Colonic mucosa (tissue), 4 donors: ENCODE results near the gene ARHGAP25. TPM values are rescaled to one million over a fixed set of nuclear protein-coding genes. Genes with fewer than 3 reads are reported as not detected.
A peak's percentile ranks its signal among the peaks of the same experiment; 100 is the strongest.

Source experiments
- DNase-seq: peaks from one replicate; pipeline ENCODE4 v3.0.0-alpha.2; 2020
- H3K27ac ChIP-seq: fragments of 200-600 bp; one replicate; pipeline ENCODE4 v1.8.0; 2021
- H3K27me3 ChIP-seq: fragments of 200-600 bp; one replicate; pipeline ENCODE4 v1.8.0; 2021
- H3K36me3 ChIP-seq: fragments of 200-600 bp; one replicate; pipeline ENCODE4 v1.8.0; 2021
- H3K4me1 ChIP-seq: fragments of 200-600 bp; one replicate; pipeline ENCODE4 v1.8.0; 2021; ENCODE audit warnings: mild to moderate bottlenecking
- H3K4me3 ChIP-seq: fragments of 200-600 bp; one replicate; pipeline ENCODE4 v1.8.0; 2021
- H3K9ac ChIP-seq, 2 donors: one replicate each; pipeline ENCODE4 v1.7.0; 2013; ENCODE audit warnings: control low read depth in 2 of 2, low read depth in 2 of 2, low read length in 2 of 2
- H3K9me3 ChIP-seq: fragments of 200-600 bp; one replicate; pipeline ENCODE4 v1.8.0; 2021
- intact Hi-C: fragments of 100-400 bp; cut with DNase I; formaldehyde crosslinking; loops from one replicate; pipeline ENCODE4 v1.14.1; 2022
- total RNA-seq, 2 donors: library from RNA; stranded (reverse); fragmentation: NEBNext Ultra II Directional in 1 of 2; extraction: Animal tissue kit (Norgen Biotek cat#: 25700) in 1 of 2; gene quantifications; one replicate each; pipeline ENCODE4 v1.2.1, GENCODE V29; 2021
- TF ChIP-seq, protein P1 (sequence below): fragments of 200-600 bp; IDR thresholded peaks from one replicate; pipeline ENCODE4 v1.8.0; 2022; ENCODE audit warnings: antibody characterized with exemption, mild to moderate bottlenecking
- donor health status: healthy.
- donor health status: DM: no; HTN: no; CAD: no.
- donor health status: DM: no; HTN: no; CAD: no.

Gene ARHGAP25
- total RNA-seq, 2 donors from 2014 or later: 3.6 to 3.7 TPM

DNA sequence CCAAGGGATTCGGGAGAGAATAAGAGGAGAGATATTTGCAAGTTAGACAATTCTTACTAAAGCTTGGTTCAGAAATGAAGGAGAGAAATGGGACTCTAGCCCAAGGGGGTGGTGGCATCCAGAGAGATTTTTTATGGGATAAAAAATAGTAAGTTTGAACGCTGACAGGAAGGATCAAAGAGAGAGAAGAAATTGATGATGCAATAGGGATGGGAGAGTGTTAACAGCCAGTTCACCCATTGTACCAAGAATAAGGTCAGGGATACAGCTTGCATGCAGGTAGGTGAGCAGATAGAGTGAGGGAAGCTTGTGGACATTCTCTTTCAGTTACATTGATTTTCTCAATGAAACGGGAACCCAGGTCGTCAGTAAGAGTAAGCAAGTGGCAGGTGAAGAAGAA is 1.2 kb upstream of the ARHGAP25 start:
- no peaks in the 10 kb centered on the region for H3K27me3 ChIP-seq
- no peaks in the 10 kb centered on the region for H3K9me3 ChIP-seq
- no peak for DNase-seq
- H3K36me3 ChIP-seq: no peaks in the 10 kb centered on the region
- no peaks in the 10 kb centered on the region for H3K4me1 ChIP-seq
- H3K4me3 ChIP-seq: no peak overlapping the region
- intact Hi-C loops: no loop called here
- TF ChIP-seq, protein P1, sequence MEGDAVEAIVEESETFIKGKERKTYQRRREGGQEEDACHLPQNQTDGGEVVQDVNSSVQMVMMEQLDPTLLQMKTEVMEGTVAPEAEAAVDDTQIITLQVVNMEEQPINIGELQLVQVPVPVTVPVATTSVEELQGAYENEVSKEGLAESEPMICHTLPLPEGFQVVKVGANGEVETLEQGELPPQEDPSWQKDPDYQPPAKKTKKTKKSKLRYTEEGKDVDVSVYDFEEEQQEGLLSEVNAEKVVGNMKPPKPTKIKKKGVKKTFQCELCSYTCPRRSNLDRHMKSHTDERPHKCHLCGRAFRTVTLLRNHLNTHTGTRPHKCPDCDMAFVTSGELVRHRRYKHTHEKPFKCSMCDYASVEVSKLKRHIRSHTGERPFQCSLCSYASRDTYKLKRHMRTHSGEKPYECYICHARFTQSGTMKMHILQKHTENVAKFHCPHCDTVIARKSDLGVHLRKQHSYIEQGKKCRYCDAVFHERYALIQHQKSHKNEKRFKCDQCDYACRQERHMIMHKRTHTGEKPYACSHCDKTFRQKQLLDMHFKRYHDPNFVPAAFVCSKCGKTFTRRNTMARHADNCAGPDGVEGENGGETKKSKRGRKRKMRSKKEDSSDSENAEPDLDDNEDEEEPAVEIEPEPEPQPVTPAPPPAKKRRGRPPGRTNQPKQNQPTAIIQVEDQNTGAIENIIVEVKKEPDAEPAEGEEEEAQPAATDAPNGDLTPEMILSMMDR: no peak
- H3K9ac ChIP-seq: no peak overlapping the region
- H3K27ac ChIP-seq: no peak overlapping the region

DNA sequence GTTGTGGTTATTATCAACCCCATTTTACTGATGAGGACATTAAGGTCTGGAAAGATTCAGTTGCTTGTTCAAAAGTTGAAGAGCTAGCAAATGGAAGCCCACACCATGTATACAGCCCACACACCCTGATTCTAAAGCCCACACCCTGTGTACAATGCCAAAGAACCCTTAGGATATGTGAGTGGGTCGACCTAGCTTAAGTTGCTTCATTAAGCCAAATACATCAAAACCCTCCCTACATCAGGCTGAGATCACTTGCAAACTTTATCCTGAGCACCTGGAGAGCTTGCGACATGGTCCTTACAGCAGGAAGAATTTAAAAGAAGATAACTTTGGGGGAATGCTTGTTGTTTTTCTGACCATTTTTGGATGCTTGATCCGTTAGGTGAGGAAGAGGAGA is 435 bp upstream of the ARHGAP25 start:
- Histone ChIP-seq H3K9me3 (no peaks in the 10 kb centered on the region), H3K9ac (peak overlapping the region in 1 of 2 donors; percentile 0), H3K27ac (peak overlapping the region; percentile 63), H3K4me1 (no peaks in the 10 kb centered on the region), H3K27me3 (no peaks in the 10 kb centered on the region), H3K36me3 (no peaks in the 10 kb centered on the region), H3K4me3 (no peak overlapping the region)
- DNase-seq: no peak
- intact Hi-C loops: no loop called here
- TF ChIP-seq, protein P1: no peak

DNA sequence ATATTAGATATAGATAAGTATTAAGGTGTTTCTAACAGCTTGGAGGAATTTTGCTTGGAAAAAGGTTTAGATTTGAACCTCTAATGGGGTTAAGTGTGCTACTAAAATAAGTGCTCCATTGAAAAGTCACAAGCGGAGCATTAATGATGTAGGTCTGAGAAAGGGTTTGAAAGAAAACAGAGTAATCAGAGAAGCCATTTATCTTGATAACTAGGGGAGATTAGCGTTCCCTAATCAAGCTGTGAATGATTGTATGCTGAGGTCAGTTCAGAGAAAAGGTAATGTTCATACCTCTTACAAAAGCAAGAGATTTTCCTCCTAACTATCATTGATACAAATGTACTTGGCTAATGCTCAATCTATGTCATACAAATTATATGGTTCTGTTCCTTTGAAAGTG is 1.5 kb downstream of the ARHGAP25 start:
- DNase-seq: no peak
- Histone ChIP-seq H3K4me1 (peaks cover 6% of the 10 kb centered on the region), H3K9me3 (no peaks in the 10 kb centered on the region), H3K27me3 (no peaks in the 10 kb centered on the region), H3K4me3 (peak overlapping the region; percentile 19), H3K36me3 (no peaks in the 10 kb centered on the region), H3K27ac (peak overlapping the region; percentile 63), H3K9ac (peak overlapping the region in 1 of 2 donors; percentile 28)
- TF ChIP-seq, protein P1: no peak
- intact Hi-C loops: no loop called here

DNA sequence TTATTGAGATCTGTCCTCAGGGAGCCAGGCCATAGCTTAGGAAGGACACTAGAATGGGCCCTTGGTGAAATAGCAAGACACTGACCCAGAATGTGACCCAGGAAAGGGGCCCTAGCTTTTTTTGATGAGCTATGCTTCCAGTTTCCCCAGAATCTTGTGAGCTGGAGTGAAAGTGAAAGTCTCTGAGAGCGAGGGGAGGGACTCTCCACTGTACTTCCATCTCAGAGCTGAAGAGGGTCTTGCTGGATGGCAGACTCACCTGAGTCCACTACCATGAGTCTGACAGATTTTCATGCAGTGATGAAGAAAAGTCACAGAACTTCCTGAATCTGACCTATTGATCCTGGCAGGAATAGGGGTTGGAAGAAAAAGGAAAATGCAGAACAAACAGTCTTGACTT is 3.1 kb downstream of the ARHGAP25 start:
- intact Hi-C loops: no loop called here
- H3K4me1 ChIP-seq: peaks cover 6% of the 10 kb centered on the region
- peak overlapping the region; percentile 66 for H3K27ac ChIP-seq

DNA sequence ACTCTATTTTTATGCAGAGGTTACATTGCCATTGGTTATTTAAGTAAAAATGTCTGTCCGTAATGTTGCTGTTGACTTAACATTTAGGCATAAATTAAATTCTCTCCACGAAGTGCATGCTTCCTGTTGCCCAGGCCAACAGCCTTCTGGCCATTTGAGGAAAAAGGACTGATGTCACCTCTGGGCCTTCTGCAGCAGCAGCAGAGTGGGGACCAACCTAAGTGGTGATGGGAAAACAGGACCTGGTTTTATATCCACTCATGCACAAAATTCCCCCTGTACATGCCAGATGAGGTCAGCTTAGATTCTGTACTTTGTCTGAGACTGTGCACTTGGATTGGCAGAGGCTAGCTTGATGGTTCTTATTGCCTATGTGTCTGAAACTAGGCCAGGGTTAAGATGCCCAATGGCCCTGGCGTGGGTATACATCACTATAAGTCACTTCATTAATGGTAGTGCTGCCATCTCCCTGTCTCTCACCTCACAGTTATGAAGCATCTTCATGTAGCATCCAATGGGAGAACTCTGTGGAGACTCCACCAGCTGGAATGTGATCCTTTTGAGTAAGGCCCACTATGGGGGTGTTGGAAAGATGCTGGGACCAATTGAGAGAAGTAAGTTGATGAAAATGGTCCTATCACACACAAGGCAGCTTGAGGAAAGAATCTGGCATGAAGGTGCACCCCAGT is 4.4 kb downstream of the ARHGAP25 start:
- Histone ChIP-seq H3K9ac (no peak overlapping the region), H3K4me3 (no peak overlapping the region), H3K27ac (peak overlapping the region; percentile 66), H3K4me1 (peaks cover 6% of the 10 kb centered on the region), H3K9me3 (no peaks in the 10 kb centered on the region), H3K27me3 (no peaks in the 10 kb centered on the region), H3K36me3 (no peaks in the 10 kb centered on the region)
- DNase-seq: peak; percentile 15
- TF ChIP-seq, protein P1: no peak
- intact Hi-C loops: no loop called here

More for the DNA sequence above, 3.1 kb downstream of the ARHGAP25 start:
- DNase-seq: peak; percentile 30
- Histone ChIP-seq H3K9me3 (no peaks in the 10 kb centered on the region), H3K27me3 (no peaks in the 10 kb centered on the region), H3K9ac (peak overlapping the region; percentile 14), H3K4me3 (no peak overlapping the region), H3K36me3 (no peaks in the 10 kb centered on the region)
- TF ChIP-seq, protein P1: no peak
